Measurements from ENCODE around the gene SYK. TPM values are rescaled to one million over a fixed set of nuclear protein-coding genes. Genes with fewer than 3 reads are reported as not detected.
A peak's percentile ranks its signal among the peaks of the same experiment; 100 is the strongest.

Gene SYK
- total and polyA plus RNA-seq, 7 experiments from 2014 or later, result 0.26 to 71.6 (median 2.1) TPM

- Mint-ChIP-seq H3K9me3 (no peaks in the 10 kb centered on the region), H3K27ac (no peak overlapping the region), H3K36me3 (no peaks in the 10 kb centered on the region), H3K27me3 (peaks cover 0 to 20% (median 0%) of the 10 kb centered on the region in 5 donors), H3K4me1 (peaks cover 0 to 2% (median 0%) of the 10 kb centered on the region in 7 donors), H3K4me3 (no peak overlapping the region)
- no peaks in the 10 kb centered on the region for H3K36me3 ChIP-seq (ENCODE audit: control insufficient read depth in 2 of 3, insufficient read depth in 3 of 3, low read length in 3 of 3)
- peak; percentile 58 for ATAC-seq
- no peak overlapping the region for H3K27ac ChIP-seq (ENCODE audit: low read depth, low read length)
- ChIA-PET POLR2A (no interaction called here), CTCF (no interaction called here)
- no peak overlapping the region for H3K4me3 ChIP-seq (ENCODE audit: low read length)
- intact Hi-C loops (cut with micrococcal nuclease), result no loop called here
- no peaks in the 10 kb centered on the region for H3K9me3 ChIP-seq (ENCODE audit: control insufficient read depth in 2 of 3, low read length in 3 of 3)
- H3K27me3 ChIP-seq (ENCODE audit: control insufficient read depth in 2 of 2, insufficient read depth in 2 of 2, low read length in 2 of 2), result no peaks in the 10 kb centered on the region
- DNase-seq, result no peak
- no peaks in the 10 kb centered on the region for H3K4me1 ChIP-seq (ENCODE audit: control insufficient read depth in 2 of 2, insufficient read depth in 2 of 2, low read length in 2 of 2)
Measured at GRCh38 chr9:90842996-90843395, 41.4 kb downstream of the SYK start.

DNA sequence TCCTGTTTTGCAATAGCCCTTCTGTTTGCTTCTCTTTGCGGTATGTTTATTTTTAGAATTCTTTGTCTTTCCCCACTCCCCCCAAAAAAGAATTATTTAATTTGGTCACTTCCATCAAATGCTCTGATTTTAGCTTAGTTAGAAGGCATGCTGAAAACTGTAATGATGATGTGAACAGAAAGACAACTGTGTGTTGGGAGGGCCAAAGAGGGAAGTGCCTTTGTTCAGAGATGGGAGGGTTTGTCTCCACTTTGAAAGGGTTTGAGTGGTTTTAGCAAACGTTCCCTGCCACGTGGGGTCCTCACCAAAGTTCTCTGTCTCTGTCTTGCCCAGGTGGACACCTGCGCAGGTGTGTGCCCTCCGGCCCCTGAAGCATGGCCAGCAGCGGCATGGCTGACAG is 41.9 kb downstream of the SYK start:
- no peaks in the 10 kb centered on the region for H3K9me3 Mint-ChIP-seq
- no peak overlapping the region for H3K4me3 Mint-ChIP-seq
- H3K27me3 ChIP-seq (ENCODE audit: control insufficient read depth in 2 of 2, insufficient read depth in 2 of 2, low read length in 2 of 2), result no peaks in the 10 kb centered on the region
- H3K4me1 Mint-ChIP-seq, result peaks cover 0 to 2% (median 0%) of the 10 kb centered on the region in 7 donors
- no peaks in the 10 kb centered on the region for H3K36me3 ChIP-seq (ENCODE audit: control insufficient read depth in 2 of 3, insufficient read depth in 3 of 3, low read length in 3 of 3)
- H3K27ac ChIP-seq (ENCODE audit: low read depth, low read length), result no peak overlapping the region
- no peak overlapping the region for H3K4me3 ChIP-seq (ENCODE audit: low read length)
- ChIA-PET CTCF (no interaction called here), POLR2A (no interaction called here)
- no peak for ATAC-seq
- no peak for DNase-seq
- H3K27ac Mint-ChIP-seq, result no peak overlapping the region
- H3K4me1 ChIP-seq (ENCODE audit: control insufficient read depth in 2 of 2, insufficient read depth in 2 of 2, low read length in 2 of 2), result no peaks in the 10 kb centered on the region
- H3K36me3 Mint-ChIP-seq, result no peaks in the 10 kb centered on the region
- H3K9me3 ChIP-seq (ENCODE audit: control insufficient read depth in 2 of 3, low read length in 3 of 3), result no peaks in the 10 kb centered on the region
- intact Hi-C loops (cut with micrococcal nuclease), result no loop called here
- peaks cover 0 to 16% (median 0%) of the 10 kb centered on the region in 5 donors for H3K27me3 Mint-ChIP-seq

DNA sequence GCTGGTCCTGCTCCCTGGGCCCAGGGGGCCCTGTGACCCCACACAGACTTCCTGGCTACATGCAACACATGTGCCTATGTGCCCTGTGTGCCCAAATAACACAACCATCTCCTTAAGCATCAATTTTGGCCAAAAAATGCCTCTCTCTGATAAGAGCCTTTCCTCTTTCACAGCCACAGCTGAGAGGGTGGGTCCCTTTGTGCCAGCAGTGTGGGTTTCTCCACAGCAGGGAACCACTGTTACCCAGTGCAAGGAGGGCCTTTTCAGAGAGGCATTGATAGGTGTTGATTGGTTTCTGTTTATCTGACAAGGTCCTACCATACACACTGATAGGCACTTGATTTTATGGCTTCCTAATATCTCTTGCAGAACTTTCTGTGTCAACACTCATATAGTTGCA is 42.7 kb downstream of the SYK start:
- no peak for ATAC-seq

DNA sequence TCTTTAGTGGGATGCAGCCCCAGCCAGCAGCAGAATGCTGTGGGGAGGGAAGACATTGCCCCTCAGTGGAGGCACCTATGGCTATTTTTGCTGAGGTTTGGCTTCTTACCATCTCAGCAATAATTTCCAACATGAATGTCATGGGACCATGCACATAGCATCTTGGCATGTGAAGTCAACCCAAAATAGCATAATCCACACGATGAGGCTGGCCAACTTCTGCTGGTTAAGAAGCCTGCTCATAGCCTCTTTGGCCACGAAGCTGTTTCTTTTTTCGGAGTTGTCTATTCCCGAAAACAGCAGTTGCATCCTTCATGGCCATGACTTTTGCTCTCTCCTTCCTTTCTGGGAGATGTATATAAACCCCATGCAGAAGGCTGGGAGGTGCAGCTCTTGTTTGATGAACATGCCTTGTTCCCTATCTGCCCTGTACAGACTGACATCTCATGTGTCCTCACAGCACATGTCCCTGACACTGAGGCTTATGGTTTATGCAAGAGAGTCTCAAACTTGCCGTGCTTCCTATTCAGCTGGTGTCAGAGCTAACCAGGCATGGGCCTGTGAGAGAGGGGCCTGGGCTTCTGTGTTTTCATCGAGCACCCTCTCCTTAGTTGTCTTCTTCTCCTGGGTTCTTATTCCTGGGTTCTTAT is 45.3 kb downstream of the SYK start:
- Histone ChIP-seq H3K9me3 (ENCODE audit: control insufficient read depth in 2 of 3, low read length in 3 of 3) (no peaks in the 10 kb centered on the region), H3K27ac (ENCODE audit: low read depth, low read length) (no peak overlapping the region), H3K36me3 (ENCODE audit: control insufficient read depth in 2 of 3, insufficient read depth in 3 of 3, low read length in 3 of 3) (no peaks in the 10 kb centered on the region), H3K4me1 (ENCODE audit: control insufficient read depth in 2 of 2, insufficient read depth in 2 of 2, low read length in 2 of 2) (no peaks in the 10 kb centered on the region), H3K4me3 (ENCODE audit: low read length) (no peak overlapping the region), H3K27me3 (ENCODE audit: control insufficient read depth in 2 of 2, insufficient read depth in 2 of 2, low read length in 2 of 2) (no peaks in the 10 kb centered on the region)
- ChIA-PET CTCF (no interaction called here), POLR2A (no interaction called here)
- no peak overlapping the region for H3K27ac Mint-ChIP-seq
- H3K36me3 Mint-ChIP-seq, result no peaks in the 10 kb centered on the region
- no peak for DNase-seq
- H3K4me1 Mint-ChIP-seq, result peaks cover 0 to 2% (median 0%) of the 10 kb centered on the region in 7 donors
- intact Hi-C loops (cut with micrococcal nuclease), result no loop called here
- H3K4me3 Mint-ChIP-seq, result no peak overlapping the region
- no peak for ATAC-seq
- H3K27me3 Mint-ChIP-seq, result peaks cover 0 to 3% (median 0%) of the 10 kb centered on the region in 5 donors
- no peaks in the 10 kb centered on the region for H3K9me3 Mint-ChIP-seq

More for the DNA sequence above, 42.7 kb downstream of the SYK start:
- H3K36me3 ChIP-seq (ENCODE audit: control insufficient read depth in 2 of 3, insufficient read depth in 3 of 3, low read length in 3 of 3), result no peaks in the 10 kb centered on the region
- CTCF ChIA-PET, result no interaction called here
- Mint-ChIP-seq H3K36me3 (no peaks in the 10 kb centered on the region), H3K9me3 (no peaks in the 10 kb centered on the region), H3K27ac (no peak overlapping the region), H3K4me3 (no peak overlapping the region), H3K27me3 (peaks cover 0 to 9% (median 0%) of the 10 kb centered on the region in 5 donors), H3K4me1 (peaks cover 0 to 2% (median 0%) of the 10 kb centered on the region in 7 donors)
- no peak overlapping the region for H3K4me3 ChIP-seq (ENCODE audit: low read length)
- POLR2A ChIA-PET, result no interaction called here
- H3K27ac ChIP-seq (ENCODE audit: low read depth, low read length), result no peak overlapping the region
- no peaks in the 10 kb centered on the region for H3K9me3 ChIP-seq (ENCODE audit: control insufficient read depth in 2 of 3, low read length in 3 of 3)
- intact Hi-C loops (cut with micrococcal nuclease), result no loop called here
- no peaks in the 10 kb centered on the region for H3K4me1 ChIP-seq (ENCODE audit: control insufficient read depth in 2 of 2, insufficient read depth in 2 of 2, low read length in 2 of 2)
- no peak for DNase-seq
- no peaks in the 10 kb centered on the region for H3K27me3 ChIP-seq (ENCODE audit: control insufficient read depth in 2 of 2, insufficient read depth in 2 of 2, low read length in 2 of 2)

- Histone ChIP-seq H3K27ac (ENCODE audit: low read depth, low read length) (no peak overlapping the region), H3K4me3 (ENCODE audit: low read length) (no peak overlapping the region), H3K27me3 (ENCODE audit: control insufficient read depth in 2 of 2, insufficient read depth in 2 of 2, low read length in 2 of 2) (no peaks in the 10 kb centered on the region), H3K9me3 (ENCODE audit: control insufficient read depth in 2 of 3, low read length in 3 of 3) (no peaks in the 10 kb centered on the region), H3K36me3 (ENCODE audit: control insufficient read depth in 2 of 3, insufficient read depth in 3 of 3, low read length in 3 of 3) (no peaks in the 10 kb centered on the region), H3K4me1 (ENCODE audit: control insufficient read depth in 2 of 2, insufficient read depth in 2 of 2, low read length in 2 of 2) (no peaks in the 10 kb centered on the region)
- no peaks in the 10 kb centered on the region for H3K9me3 Mint-ChIP-seq
- ATAC-seq, result no peak
- H3K36me3 Mint-ChIP-seq, result no peaks in the 10 kb centered on the region
- CTCF ChIA-PET, result interaction anchor here (0.9 kb wide), 1 partner anchor 22 kb away, joined by 4 read pairs; no protein-coding TSS in a partner anchor
- H3K4me1 Mint-ChIP-seq, result peaks cover 0 to 2% (median 0%) of the 10 kb centered on the region in 7 donors
- POLR2A ChIA-PET, result no interaction called here
- H3K27me3 Mint-ChIP-seq, result peaks cover 0 to 3% (median 0%) of the 10 kb centered on the region in 5 donors
- DNase-seq, result no peak
- H3K27ac Mint-ChIP-seq, result no peak overlapping the region
- intact Hi-C loops (cut with micrococcal nuclease), result no loop called here
- H3K4me3 Mint-ChIP-seq, result no peak overlapping the region
Measured at GRCh38 chr9:90847971-90848370, 46.4 kb downstream of the SYK start.

DNA sequence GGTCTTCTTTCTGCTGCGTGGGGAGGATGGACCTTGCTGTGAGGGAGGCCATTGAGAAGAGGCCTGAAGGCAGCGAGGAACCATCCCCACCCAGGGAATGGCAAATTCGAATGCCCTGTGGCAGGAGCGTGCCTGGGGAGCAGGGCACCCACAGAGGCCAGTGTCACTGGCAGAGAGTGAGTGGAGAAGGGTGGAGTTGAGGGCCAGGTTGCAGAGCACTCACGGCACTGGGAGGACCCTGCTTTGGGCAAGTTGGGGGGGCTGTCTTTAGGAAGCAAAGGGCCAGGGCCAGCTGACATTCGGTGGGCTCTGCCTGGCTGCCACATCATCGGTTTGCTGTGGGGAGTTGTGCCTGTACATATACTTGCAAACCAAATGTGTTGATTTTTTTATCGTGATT is 47.2 kb downstream of the SYK start:
- DNase-seq (no peak), ATAC-seq (no peak)
- Histone ChIP-seq H3K4me3 (ENCODE audit: low read length) (no peak overlapping the region), H3K9me3 (ENCODE audit: control insufficient read depth in 2 of 3, low read length in 3 of 3) (no peaks in the 10 kb centered on the region), H3K27me3 (ENCODE audit: control insufficient read depth in 2 of 2, insufficient read depth in 2 of 2, low read length in 2 of 2) (no peaks in the 10 kb centered on the region), H3K4me1 (ENCODE audit: control insufficient read depth in 2 of 2, insufficient read depth in 2 of 2, low read length in 2 of 2) (no peaks in the 10 kb centered on the region), H3K27ac (ENCODE audit: low read depth, low read length) (no peak overlapping the region), H3K36me3 (ENCODE audit: control insufficient read depth in 2 of 3, insufficient read depth in 3 of 3, low read length in 3 of 3) (no peaks in the 10 kb centered on the region)
- ChIA-PET CTCF (no interaction called here), POLR2A (no interaction called here)
- Mint-ChIP-seq H3K27me3 (peaks cover 0 to 3% (median 0%) of the 10 kb centered on the region in 5 donors), H3K4me1 (no peaks in the 10 kb centered on the region), H3K4me3 (no peak overlapping the region), H3K36me3 (no peaks in the 10 kb centered on the region), H3K9me3 (no peaks in the 10 kb centered on the region), H3K27ac (no peak overlapping the region)
- intact Hi-C loops (cut with micrococcal nuclease), result no loop called here

- no peak overlapping the region for H3K4me3 Mint-ChIP-seq
- H3K27ac ChIP-seq (ENCODE audit: low read depth, low read length), result no peak overlapping the region
- H3K4me1 Mint-ChIP-seq, result peaks cover 0 to 4% (median 0%) of the 10 kb centered on the region in 7 donors
- ChIA-PET CTCF (no interaction called here), POLR2A (no interaction called here)
- no peaks in the 10 kb centered on the region for H3K36me3 Mint-ChIP-seq
- no peaks in the 10 kb centered on the region for H3K36me3 ChIP-seq (ENCODE audit: control insufficient read depth in 2 of 3, insufficient read depth in 3 of 3, low read length in 3 of 3)
- ATAC-seq, result no peak
- intact Hi-C loops (cut with micrococcal nuclease), result no loop called here
- H3K9me3 ChIP-seq (ENCODE audit: control insufficient read depth in 2 of 3, low read length in 3 of 3), result no peaks in the 10 kb centered on the region
- H3K27me3 ChIP-seq (ENCODE audit: control insufficient read depth in 2 of 2, insufficient read depth in 2 of 2, low read length in 2 of 2), result no peaks in the 10 kb centered on the region
- H3K4me1 ChIP-seq (ENCODE audit: control insufficient read depth in 2 of 2, insufficient read depth in 2 of 2, low read length in 2 of 2), result no peaks in the 10 kb centered on the region
- DNase-seq, result no peak
- no peaks in the 10 kb centered on the region for H3K9me3 Mint-ChIP-seq
- H3K27ac Mint-ChIP-seq, result no peak overlapping the region
- no peak overlapping the region for H3K4me3 ChIP-seq (ENCODE audit: low read length)
- peaks cover 0 to 11% (median 4%) of the 10 kb centered on the region in 5 donors for H3K27me3 Mint-ChIP-seq
Measured at GRCh38 chr9:90851444-90851843, 49.8 kb downstream of the SYK start.

Measured in naive thymus-derived CD4-positive, alpha-beta T cell (primary cell).